HG02623 (cell line): ENCODE measurements around the gene TMSB15C.
"Not testable (repeated sequence)": the region's sequence is repeated elsewhere in the genome, so short reads cannot be mapped to it uniquely, and the experiment has no call there.

Source experiments
- ATAC-seq: cut with Tn5 transposase; IDR thresholded peaks from one replicate; pipeline ENCODE4 v1.9.1; 2021; ENCODE audit warnings: moderate library complexity; ENCODE audit not compliant: unreplicated experiment

Gene TMSB15C

DNA sequence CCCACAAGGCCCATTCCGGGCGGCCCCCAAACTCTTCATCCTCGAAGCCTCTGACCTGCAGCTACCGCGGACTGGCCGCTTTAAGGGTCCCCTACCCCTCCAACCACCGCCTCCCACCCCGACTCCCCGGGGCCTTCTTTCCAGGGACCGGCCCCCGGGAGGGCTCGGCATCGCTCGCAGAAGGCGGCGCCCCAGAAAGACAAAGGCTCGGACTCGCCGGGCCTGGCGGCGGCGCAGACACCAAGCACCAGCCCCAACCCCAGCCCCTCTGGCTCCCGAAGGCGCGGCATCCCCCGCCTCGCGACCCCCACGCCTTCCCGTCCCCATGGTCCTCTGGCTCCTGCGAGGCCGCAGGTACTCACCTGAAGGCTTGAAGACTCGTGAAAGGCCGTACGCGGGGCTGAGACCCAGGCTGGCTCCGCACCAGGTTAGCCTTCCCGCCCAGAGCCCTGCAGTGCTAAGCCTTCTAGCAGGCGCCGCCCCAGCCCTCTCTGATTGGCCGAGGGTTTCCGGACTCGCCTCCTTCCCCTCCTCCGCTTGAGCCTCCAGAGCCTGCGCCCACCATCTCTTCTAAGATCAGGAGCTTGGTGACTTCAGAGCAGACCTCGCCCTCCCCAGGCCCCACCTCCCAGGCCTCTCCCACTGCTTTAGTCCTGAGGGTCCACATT is at the start of gene TMSB15C:
TSS of gene TMSB15C (minus strand) at position 459 of the 668 bp plus-strand sequence.
- ATAC-seq = peak; percentile 98

DNA sequence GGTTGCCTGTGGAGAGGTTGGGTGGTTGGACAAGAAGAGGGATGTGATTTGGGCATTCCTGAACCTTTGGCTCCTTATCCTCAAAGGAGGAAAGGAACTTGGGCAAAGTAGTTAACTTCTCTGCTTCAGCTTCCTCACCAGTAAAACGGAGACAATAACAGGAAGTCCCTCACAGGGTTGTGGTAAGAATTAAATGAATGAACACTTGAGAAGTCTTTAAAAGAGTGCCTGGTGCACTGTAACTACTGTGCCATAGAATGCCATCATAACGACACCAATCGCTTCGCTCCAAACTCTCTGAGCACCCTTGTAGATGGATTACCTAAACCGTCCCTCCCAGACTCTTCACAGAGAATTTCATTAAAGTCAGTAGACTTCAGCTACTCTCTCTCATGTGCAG is 46.8 kb upstream of the TMSB15C start:
- ATAC-seq = peak; percentile 45

DNA sequence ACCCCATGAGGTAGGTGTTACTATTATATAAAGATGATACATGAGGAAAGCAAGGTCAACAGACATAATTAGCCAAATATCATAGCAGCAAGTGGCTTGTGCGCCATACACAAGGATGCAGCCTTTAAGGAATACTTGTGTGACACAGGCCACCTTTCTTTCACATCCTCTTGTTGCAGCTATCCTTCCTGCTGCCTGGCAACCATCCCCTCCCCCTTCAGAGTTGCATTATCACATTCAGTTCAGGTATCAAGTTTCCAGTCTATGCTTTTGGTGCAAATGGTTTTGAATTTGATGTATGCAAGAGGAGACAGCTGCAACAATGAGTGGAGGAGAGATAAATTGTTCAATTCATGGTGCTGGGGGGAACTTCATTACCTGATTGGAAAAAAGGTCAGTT is 42.7 kb upstream of the TMSB15C start:
- no peak for ATAC-seq

DNA sequence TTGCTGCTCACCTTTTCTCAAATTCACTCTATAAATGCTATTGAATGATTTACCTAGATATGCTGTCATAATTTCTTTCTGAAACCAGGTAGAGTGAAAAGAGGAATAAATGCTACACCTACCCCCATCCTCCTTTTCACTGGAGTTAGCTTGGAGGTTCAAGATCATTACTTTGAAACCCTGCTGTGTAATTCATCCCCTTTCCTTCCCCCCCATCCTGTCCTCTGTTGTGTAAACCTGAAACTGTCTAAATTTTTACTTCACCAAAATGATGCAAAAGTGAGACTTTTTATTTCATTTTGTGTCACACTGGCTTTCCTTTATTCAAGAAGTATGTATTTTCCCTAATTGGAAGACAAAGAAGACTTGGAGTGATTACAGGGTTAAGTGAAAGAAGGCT is 41.7 kb upstream of the TMSB15C start:
- ATAC-seq = no peak

DNA sequence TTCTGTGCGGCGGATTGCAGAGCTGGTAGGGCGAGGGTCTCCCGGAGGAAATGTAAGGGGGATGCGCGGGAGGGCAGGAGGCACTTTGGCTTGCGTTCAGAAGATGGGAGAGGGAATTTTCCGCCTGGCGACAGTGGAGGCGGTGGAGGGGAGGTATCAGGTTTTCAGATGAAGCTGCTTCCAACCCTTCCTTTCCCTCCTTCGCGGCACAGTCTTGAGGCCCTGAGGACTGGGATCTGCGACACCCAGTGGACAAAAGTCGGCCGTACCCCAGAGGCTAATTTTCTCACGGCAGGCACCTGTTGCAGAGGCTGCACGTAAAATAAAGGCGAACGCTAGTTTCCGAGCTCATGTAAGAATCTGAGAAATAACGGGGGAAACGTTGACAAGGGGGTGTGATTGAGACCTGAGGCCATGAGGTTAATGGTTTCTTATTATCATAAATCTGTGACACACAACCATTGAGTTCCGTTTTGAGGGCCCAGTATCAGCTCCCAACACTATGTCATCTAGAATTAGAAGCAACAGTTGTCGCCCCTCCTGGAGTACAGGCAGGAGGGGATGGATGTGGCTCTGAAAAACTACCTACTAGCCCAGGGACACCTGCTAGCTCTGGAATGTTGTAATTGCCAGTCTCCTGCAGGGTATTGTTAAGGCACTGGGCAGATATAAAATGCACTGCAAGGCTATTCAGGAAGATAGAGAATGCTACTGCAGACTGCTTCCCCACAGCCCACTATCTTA is 37.4 kb upstream of the TMSB15C start:
- ATAC-seq = peak; percentile 48

DNA sequence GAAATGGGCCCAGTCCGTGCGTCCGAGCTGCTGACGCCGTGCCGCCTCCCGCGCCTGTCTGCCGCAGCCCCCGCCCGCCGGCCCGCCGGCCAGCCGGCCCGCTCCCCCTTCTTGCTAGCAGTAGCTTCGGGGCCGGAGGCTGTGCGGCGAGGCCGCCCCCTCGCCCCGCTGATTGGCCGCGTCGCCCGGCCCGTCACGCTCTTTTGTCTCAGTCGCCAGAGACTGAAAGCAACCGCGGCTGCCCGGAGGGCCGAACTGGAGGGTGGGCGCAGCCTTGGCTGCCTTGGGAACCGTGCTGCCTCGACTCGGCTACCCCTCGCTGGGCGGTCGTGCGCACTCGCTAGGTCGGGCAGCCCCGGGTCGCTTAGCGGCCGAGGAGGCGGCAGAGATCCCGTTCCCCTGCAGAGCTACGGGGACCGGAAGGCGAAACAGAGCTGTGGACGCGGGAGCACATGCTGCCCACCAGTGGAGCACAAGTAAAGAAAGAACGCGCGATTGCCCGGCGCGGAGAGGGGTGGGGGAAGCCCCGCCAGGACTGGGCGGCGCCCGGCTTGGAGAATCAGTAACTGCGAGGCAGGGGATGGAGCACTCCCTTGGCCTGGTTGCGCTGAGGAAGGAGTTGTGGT is 36.4 kb upstream of the TMSB15C start, which contains the start of gene ZCCHC18:
TSS of gene ZCCHC18 (plus strand) at position 198 of the 626 bp plus-strand sequence. CDS start 1,589 bp downstream, outside the sequence.
- peak; percentile 62 for ATAC-seq

DNA sequence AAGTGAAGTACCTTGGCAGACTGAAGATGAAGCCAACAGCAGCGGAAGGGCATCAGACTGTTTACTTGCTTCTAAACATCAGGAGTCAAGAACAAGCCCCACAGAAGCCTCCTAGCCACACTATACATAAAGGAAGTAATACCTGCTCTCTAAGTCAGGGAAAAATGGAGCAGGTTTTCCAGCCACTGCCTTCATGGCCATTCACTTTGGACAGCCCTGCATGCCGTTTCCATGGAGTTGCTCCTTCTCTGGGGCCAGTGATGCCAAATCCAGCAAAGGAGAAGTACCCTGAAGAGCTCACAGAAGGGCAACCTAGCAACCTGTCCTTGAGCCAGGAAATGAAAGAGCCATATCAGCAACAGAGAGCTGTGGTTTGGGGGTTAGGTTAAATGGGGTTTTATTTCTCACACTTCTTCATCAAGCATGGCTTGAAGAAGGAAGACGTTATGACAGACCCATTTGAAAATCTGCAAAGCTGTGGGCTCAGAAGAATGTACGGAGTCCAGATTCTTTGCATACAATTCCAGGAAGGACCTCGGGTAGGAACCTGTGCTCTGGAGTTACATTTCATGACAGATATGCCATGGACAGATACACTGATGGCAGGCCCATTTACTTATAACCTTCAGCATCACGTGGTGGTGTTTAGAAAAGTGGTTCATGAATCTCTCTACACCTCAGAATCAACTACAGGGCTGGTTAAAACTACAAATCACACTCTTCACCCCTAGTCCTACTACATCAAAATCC is 34.6 kb upstream of the TMSB15C start:
- ATAC-seq = not testable (repeated sequence)

DNA sequence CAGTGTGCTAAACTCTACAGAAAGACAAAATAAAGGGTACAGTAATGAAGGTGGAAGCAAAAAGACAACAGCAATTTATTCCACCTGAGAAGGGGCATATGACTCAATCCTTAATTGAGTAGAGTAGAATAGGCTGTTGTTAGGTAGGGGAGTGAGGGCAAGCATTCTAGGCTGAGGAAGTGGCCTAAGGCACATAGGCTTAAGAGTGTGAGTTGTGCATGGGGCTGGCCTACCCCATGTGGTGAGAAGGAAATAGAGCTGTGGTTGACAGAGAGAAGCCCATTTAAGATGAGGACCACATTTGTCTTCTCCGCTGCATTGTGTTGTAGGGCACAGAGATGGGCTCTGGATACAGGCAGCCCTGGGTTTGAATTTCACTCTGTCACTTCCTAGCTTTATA is 32.9 kb upstream of the TMSB15C start:
- ATAC-seq = no peak

DNA sequence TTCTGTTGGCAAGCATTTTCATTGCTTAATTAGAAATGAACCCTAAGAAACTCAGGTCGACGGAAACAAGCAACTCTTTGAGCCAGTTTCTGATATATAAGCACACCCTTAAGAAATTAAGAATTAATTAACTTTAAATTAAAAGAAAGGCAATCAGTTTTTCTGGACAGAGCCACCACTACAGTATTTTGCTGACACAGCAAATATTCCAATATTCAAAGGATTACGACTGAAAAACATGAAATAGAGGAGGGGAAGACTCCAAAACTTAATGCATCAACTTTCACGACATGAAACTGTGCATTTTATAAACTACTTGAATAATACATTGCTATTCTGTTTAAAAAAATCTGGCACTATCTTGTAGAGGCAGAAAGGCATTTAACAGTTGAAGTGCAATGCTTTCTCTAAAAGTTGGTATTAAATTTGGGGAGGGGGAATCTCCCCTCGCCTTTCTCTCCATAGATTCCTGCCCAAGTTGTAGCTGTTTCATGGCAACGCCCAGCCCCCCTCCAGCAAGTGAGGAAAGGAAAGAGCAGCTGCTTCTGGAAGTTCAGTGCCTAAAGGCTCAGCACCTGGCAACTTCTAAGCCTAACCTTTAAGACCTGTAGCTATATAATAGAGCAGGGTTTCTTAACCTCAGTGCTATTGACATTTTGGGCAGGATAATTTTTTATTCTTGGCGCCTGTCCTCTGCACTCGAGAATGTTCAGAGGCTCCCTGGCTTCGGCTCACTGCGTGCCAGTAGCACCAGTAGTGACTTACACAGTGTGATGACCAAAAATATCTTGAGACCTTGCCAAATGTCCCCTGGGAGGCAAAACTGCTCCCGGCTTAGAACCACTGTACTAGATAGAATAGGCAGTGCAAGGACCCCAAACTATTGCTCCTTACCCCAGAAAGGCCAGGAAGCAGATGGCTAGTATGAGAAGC is 29.6 kb upstream of the TMSB15C start:
- no peak for ATAC-seq

DNA sequence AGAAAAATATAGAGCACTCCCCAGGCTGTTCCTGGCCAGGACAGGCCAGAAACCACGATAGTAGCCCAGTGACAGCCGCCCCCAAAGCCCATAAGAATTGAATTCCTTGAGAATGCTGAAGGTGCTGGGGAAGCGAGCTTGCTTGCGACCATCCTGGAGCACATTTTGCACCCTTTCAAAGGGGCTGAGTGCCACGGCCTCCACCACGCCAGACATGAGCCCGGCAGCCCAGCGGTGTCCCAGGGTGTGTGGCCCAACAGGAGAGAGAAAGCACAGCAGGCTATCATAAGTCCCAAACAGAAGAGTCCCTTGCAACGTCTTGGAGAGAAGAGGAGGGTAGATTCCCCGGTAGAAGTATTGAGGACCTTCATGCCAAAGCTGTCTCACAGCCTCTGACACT is 28.6 kb upstream of the TMSB15C start:
- ATAC-seq = no peak

DNA sequence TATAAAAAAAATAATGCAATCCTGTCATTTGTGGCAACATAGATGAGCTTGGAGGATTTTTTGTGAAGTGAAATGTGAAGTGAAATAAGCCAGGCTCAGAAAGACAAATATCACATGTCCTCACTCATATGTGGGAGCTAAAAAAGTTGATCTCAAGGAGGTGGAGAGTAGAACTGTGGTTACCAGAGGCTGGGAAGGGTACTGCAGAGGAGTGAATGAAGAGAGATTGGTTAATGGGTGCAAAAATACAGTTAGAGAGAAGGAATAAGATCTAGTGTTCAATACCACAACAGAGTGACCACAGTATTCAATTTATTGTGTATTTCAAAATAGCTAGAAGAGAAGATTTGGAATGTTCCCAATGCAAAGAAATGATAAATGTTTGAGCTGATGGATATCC is 22.9 kb upstream of the TMSB15C start:
- no peak for ATAC-seq

DNA sequence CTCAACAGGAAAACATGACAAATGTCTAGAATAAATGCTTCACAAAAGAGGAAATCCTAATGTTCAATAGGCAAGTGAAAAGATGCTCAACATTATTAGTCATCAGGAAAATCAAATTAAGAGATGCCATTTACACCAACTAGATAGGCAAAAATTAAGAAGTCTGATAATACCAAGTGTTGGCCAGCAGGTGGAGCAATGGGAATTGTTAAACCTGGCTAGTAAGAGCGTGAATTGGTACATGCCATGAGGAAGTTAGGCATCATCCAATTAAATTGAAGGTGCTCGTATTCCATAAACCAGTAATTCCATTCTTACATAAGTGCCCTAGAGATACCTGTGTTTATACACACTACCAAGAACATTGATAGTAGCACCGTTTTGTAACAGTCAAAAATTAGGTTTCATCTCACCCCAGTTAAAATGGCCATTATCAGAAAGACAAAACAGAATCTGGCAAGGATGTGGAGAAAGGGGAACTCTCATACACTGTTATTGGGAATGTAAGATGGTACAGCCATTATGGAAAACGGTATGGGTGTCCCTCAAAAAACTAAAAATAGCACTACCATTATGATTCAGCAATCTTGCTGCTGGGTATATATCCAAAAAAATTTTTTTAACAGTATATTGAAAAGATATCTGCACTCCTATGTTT is 22.2 kb upstream of the TMSB15C start:
- ATAC-seq = peak; percentile 64

DNA sequence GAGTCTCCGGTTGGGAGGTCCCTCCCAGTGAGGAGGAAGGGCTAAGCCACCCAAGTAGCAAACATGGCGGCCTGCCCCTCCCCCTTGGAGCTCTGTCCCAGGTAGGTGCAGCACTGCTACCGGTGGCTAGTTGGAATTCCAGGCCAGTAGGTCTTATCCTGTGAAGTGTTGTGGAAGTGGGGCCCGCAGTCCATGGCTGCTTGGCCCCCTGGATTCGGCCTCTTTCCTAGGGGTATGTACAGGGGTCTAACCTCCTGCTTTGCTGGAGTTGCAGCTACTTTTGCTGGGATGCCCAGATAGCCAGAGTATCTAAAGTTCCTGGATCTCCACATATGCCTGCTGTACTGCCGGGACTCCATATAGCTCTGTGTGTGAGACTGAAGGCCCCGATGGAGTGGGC is 9.9 kb upstream of the TMSB15C start:
- ATAC-seq = no peak

DNA sequence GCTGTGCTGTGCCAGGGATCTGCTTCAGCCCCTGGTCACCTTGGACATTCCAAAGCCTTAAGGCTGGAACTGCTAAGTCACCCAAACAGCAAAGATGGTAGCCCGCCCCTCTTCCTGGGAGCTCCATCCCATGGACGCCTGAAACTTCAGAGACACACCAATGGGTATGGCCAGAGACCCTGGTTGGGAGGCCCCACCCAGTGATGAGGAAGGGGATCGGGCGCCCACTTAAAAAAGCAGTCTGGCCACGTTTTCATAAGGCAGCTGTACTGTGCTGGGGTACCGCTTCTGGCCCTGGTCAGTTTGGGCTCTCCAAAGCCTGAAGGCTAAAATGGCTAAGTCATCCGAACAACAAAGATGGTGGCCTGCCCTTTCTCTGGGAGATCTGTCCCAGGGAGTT is 9.4 kb upstream of the TMSB15C start:
- ATAC-seq = no peak

DNA sequence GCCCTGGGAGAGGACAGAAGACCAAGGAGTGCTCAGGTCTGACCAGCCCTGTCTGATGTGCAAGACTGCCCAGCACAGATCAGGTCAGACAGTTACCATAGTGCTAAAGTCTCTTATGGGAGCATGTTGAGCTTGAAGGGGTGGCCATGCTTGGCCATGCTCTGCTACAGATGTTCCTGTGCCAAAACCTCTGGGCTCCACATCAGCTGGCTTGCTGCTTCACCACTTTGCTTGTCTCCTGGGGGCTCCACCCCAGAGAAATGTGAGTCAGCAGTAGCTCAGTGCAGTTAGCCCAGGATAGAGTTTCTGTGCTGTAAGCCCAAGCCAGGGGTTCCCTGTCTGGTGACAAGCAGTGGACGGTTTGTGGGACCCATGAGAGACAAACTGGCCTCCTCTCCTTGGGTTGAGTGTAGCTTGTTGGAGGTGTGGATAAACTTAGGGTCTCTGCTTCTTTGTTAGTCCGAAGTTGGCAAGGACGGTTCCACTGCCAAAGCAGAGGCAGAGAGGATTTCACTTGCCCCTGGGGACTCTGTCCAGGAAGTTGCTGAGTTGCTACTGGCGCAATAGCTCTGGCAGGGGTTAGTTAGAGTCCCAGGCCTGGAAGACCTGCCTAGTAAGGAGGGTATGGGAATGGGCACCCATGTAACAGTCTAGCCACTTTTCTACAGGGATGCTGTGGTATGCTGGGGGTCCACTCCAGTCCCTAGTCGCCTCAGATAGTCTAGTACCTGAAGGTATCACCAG is 8.7 kb upstream of the TMSB15C start:
- no peak for ATAC-seq

DNA sequence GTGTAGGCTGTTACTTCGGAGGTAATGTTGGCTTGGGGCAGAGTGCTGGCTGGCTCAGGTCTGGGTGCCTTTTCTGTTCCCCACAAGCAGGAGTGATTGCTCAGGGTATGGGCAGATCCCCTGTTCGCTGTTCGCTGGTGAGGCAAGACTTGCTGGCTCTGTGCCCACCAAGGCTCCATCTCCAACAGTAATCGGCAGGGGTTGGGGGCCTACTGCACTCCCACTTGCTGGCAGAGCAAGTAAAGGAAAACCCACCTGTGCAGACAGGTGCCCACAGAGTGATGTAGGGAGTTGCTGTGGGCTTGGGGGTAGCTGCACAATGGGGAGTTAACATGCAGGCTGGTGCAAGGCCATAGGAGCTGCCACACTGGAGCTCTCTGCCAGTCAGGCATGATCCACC is 8.0 kb upstream of the TMSB15C start:
- no peak for ATAC-seq

DNA sequence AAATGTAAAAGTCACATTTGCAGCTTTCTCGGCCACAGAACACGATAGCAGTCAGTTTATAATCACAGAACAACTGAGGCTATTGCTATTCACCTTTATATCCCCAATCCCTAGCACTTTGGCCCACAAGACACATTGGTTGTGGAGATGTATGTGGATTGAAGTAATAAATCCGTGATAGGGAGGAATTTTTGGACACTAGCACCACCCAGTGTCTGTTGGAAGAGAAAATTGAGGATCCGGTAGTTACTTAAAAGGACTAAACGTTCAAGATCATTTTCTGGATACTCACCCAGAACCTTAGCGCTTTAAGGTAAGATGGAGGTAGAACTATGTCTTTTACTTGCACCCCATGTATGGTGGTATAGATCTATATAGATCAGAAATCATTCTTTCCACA is 1.8 kb upstream of the TMSB15C start:
- ATAC-seq = not testable (repeated sequence)

DNA sequence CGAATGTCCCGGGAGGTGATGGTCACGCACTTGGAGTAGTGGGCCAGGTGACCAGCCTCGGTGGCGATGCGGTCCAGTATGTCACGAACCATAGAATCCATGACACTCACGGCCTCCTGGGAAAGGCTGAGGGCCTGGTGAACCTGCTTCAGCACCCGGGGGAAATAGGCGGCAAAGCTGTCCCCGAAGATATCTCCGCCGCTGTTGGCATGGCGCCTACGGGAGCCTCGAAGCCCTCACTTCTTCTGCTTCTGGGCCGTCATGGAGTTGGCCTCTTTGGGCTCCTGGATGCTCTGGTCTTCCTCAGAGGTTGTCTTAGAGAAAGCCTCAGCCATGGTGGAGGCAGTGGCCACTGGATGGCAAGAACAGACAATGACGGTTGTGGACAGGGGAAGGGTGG is 13.4 kb downstream of the TMSB15C start:
- ATAC-seq = not testable (repeated sequence)

DNA sequence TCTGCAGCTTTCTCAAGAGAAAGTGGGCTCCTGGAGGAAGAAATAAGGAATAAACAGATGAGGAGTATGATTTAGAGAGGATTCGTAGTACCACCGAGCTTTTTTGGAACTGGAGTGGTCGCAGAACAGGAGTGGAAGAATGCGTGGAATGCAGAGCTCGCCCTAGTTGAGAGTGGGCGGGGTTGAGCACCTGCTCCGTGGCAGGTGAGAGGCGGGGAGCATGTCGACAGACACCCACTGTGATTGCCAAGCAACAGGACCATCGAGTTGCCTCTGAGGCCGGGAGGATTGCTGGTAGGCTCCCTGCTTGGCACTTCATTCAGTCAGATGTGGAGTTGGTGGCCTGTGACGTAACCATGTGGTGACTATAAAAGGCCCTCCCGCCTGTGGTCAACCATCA is 21.1 kb downstream of the TMSB15C start:
- ATAC-seq = not testable (repeated sequence)
